ENCODE measurements around the gene ALS2.
"Not testable (repeated sequence)": the region's sequence is repeated elsewhere in the genome, so short reads cannot be mapped to it uniquely, and the experiment has no call there.

Gene ALS2

DNA sequence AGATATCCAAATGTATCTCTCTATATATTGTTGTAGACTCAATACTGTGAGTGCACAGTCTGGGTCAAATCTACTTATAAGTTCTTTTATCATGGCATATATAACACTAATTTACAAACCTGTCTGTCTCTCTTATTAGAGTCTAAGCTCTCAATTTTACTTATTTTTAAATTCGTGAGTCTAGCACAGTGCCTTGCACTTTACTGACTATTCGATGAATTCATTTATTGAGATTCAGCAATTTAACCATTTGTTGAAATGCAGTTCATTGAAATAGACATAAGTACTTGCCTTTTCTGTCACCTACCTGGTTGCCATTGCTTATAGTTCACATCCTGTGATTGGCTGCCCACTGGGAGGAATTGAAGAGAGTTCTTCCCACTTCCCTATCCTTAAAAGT, 10.3 kb upstream of the ALS2 start:
- no peak for DNase-seq

- no peak for DNase-seq
Measured at GRCh38 chr2:201790291-201790690, 9.6 kb upstream of the ALS2 start.

DNA sequence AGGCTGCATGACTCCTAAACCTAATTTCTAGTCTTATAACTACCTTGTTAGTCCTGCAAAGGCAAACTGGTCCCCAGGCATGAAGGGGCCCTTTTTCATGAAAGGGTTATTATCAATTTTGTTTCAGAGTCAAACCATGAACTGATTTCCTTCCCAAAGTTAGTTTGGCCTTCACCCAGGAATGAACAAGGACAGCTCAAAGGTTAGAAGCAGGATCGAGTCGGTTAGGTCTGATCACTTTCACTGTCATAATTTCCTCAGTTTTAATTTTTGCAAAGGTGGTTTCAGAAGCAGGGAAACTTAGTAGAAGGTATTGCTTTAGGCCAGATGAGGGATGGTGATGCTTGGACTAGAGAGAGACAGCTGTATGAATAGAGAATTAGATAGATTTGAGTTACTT, 8.7 kb upstream of the ALS2 start:
- DNase-seq, result no peak

DNA sequence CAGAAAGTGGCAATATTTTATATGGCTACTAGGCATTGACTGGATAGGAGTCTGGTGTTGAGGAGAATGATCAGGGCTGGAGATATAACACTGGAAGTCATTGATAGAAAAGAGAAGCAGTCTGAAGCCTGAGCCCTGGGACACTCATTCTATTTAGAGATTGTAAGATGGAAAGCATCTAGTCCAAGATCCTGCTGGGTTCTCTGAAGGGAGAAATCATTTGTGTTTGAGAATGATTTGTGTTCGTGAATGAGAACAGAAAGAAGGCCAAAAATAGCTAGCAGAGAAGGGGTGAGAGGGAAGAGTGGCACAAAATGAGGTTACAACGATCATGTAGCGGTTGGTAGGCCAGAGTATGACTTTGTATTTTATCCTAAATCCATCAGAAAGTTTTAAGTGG, 7.6 kb upstream of the ALS2 start:
- no peak for DNase-seq

GRCh38 chr2:201786471-201786870, 5.7 kb upstream of the ALS2 start:
- no peak for DNase-seq

- DNase-seq, result no peak
Measured at GRCh38 chr2:201785135-201785534, 4.4 kb upstream of the ALS2 start.

DNA sequence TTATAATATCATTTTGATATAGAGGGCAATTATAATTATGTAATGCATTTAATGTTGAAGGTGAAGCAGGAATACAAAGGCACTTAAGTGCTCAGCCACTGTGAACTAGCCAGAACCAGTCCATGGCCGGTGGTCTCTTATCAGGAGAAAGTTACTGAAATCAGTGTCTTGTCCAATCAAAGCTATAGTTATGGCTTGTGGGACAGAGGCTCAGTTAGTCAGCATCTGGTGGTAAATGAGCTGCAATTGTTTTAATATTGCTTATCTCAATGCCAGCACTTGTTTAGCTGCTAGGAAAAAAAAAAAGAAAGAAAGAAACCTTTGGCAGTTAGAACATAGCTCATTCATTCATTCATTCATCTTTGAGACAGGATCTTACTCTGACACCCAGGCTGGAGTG, 3.8 kb upstream of the ALS2 start:
- DNase-seq, result no peak

DNA sequence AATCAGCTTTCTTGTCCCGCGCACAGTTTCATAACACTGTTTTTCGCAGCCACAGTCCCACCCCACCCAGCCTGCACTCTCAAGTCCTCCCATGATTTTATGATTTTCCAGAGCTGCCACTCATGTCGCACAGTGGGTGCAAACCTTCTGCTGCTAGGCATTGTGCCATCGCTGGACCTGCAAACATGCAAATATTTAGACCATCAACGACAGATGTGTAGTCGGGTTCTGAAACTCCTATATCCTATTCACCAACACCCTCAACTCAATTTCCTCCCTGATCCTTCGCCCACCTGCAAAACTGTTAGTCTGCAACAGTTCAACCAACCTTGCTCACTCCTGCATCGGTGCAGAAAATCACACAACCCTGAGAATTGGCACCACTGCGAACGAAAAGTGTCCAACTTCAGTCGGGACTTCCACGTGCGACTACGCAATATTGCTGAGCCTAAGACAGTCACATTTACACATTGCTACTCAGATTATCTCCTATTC, 871 bp upstream of the ALS2 start:
- DNase-seq, result peak in 1 of 2 experiments; percentile 21

DNA sequence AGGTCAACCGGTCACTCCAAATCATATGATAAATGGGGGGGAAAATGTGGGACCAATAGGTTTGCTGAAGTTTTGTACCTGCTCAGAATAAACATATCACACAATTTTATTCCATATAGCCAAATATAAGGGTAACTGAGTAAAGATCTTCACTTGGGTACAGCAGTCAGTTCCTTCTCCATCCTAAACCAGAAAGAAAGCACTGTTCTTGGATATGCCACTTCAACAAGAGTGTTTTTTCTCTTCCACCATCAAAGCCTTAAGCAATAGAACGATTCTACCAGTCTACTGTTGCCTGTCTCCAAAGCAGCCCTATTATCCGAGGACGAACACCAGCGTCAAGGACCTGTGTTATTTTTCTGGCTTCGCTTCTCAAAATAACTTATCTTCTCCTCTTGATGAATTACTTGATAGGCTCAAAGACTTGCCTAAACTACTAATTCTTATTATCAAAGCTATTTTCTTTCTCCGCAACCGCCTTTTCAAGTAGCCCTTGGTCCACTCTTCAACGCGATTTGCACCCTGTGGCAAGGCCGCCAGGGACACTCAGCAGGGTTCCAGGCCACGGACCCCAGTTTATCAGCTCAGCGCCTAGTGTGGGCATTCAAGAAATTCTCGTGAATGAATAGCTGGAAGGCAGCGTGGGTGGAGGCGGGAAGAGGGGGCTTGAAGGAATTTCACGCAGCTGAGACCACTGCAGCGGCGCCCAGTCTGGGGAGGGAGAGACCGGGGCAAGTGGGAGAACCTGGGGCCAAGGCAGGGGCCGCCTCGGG, 646 bp downstream of the ALS2 start:
- DNase-seq, result no peak

GRCh38 chr2:201777869-201778268, 2.9 kb downstream of the ALS2 start:
- DNase-seq, result no peak

DNA sequence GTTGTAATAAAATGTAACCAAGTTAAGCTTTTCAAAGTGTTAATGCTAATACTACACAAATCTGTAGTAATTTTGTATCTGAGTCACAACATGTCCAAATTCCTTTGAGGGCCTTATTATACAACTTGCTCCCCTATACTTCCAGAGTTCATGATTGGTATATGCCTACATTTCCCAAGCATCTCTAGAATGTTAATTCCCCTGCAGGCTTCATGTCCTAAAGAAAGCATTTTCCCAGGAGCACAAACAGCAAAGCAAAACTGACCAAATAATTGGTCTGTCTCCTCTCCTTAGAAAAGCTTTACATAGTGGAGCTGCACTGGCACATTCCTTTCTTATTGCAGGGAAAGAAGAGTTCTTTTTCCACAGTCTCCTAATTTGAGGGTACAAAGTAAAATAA, 3.7 kb downstream of the ALS2 start:
- DNase-seq, result no peak

DNA sequence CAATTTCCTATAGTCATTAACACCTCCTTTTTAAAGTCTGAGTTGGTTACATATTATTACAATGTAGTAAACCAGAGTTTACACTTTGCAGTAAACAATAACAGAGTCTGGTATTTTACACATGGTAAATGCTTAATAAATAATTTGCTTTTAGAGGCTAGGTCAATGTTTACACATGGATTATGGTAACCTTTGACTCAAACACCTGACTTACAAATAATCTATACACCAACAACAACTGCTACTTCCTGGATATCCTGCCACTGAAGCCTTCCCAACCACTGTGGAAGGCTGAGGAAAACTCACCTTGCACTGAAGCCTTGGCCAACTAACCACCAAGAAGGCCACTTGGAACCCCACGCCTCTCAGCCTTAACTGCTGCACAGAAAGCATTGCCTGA, 5.4 kb downstream of the ALS2 start:
- no peak for DNase-seq

DNA sequence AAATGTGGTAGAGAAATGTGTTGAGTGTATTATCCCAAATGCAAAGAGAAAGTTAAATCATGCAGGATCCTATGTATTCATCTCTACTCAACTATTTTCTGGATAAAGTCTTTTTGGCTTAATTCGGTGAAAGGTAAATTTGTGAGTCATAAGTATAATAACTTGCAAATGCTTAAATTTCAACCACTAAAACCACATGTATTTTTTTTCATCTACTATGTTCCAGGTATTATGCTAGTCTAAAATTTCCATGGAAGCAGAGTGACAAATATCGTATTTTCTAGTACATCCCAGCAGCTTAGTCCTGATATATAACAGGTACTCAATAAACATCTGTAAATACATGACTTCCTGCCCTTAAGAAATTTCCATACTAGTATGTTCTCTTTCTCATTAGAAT, 6.2 kb downstream of the ALS2 start:
- no peak for DNase-seq

- DNase-seq, result no peak
Measured at GRCh38 chr2:201773990-201774389, 6.7 kb downstream of the ALS2 start.

DNA sequence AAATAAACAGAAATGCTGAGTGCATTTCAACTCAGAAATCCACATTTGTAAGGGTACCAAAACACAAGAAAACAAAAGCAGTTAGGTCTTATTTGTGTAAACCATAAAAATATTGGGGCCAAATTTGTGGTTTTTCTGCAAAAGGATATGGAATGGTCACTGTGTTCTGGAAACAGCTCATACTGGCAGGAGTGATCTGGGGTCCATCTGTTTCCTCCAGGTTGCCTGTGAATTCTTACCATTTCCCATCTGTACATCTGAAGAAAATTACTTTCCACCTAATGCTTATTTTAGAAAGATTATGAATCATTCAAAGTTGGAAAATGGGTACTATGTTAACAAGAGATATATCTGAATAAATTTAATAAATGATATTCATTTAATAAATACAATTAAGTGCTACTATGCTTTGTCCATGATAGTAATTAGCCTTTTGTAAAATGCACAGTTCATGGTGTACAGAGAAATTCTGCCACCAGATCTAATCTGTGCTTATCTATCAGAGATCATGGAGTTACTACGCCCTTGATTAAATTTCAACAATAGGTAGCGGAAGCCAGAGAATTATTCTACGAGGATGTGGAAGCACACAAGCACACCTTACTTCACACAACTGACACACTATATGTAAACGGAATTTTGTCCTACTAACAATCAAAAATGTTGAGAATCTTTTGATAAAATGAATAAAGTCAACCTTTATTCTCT, 10.9 kb downstream of the ALS2 start:
- DNase-seq, result no peak

DNA sequence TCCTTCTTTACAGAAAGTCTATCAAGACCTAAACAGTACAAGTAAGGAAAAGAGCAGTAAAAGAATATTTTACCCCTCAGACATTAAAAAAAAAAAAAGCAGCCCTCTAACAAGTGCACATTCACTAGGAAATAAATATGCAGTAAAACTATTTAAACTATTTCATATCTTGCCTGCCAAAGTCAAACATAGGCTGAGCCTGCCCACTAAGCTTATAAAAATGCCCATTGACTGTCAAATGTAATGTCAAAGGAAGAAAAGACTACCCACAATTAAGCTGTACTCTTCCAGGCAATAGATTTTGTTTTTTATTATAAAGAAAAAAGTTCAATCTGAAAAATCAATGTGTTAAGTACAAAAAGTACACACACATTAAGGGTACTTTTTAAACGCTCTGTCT, 11.8 kb downstream of the ALS2 start:
- DNase-seq, result no peak

DNA sequence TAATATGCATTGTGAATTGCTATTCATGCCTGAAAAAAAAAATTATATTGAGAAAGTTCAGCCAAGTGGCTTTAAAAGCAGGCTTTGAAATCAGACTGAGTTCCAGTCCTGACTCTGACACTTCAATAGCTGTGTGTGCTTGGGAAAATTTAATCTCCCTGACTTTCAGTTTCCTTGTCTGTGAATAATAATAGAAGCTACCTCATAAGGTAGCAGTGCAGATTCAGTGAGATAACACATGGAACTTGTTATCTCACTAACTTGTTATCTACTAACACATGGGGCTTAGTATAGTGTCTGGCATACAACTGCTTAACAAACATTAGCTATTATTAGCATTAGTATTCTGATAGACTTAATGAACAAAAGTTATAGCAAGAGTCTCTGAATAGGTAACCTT, 14.9 kb downstream of the ALS2 start:
- no peak for DNase-seq

- DNase-seq, result not testable (repeated sequence)
Measured at GRCh38 chr2:201764469-201764868, 16.3 kb downstream of the ALS2 start.

- no peak for DNase-seq
Measured at GRCh38 chr2:201761101-201761500, 19.6 kb downstream of the ALS2 start.

- no peak for DNase-seq
Measured at GRCh38 chr2:201759567-201759966, 21.2 kb downstream of the ALS2 start.

DNA sequence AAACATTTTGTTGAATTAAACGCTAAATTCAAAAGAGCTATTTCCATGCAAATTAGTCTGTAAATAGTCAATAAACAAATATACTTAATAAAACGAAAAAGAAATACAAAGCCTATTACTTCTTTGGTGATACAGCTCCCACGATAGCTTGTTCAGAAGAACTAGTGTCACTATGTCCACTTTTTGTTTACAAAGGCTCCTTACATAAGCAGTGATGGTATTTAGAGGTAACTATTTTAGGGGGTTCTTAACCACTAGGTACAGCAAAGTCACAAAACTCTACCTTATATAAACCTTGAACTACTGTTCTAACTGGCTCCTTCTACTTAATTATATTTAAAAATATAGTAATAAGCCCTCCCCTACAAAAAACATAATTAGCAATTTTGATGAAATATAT, 21.9 kb downstream of the ALS2 start:
- no peak for DNase-seq

GRCh38 chr2:201758234-201758633, 22.5 kb downstream of the ALS2 start:
- no peak for DNase-seq

DNA sequence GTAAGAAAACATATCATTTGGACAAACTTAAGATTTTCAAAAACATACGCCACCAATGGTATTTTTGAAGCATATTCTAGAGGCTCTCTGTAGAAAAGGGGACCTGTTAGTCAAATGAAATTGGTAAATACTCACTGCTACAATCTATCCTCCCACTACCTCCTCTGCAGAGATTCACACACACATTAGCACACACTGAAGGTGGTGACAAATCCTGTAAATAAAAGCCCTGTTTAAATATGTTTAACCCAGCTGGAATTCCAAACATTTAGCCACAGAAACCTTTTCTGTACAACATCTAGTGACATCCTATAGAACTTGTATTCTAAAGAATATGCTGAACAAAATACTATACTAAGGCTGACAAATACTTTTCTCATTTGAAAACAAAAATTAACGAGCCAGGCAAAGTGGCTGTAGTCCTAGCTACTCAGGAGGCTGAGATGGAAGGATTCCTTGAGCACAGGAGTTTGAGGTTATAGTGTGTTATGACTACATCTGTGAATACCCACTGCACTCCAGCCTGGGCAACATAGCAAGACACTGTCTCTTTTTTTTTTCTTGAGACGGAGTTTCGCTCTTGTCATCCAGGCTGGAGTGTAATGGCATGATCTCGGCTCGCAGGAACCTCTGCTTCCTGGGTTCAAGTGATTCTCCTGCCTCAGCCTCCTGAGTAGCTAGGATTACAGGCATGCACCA, 25.9 kb downstream of the ALS2 start:
- no peak for DNase-seq

GRCh38 chr2:201751566-201751965, 29.2 kb downstream of the ALS2 start:
- no peak for DNase-seq

All from NCI-H187 (cell line).